HEK293 (cell line): ENCODE measurements around the gene PRKCA.

ENCODE experiments used
- CTCF ChIA-PET: fragments of 350-600 bp; formaldehyde crosslinking; extraction: SDS; loops from one replicate; lab custom pipeline; 2021; ENCODE audit warnings: antibody characterized with exemption; lab: Yijun Ruan, JAX
- POLR2A ChIA-PET: fragments of 300-600 bp; formaldehyde crosslinking; extraction: SDS; loops from one replicate; lab custom pipeline; 2020; ENCODE audit warnings: antibody characterized with exemption, inconsistent platforms; lab: Yijun Ruan, JAX
- H3K27ac ChIP-seq: fragments of 200-500 bp; sonication (Bioruptor generic); 2 replicates; pipeline ENCODE4 v1.5.1; 2014; ENCODE audit warnings: low read depth, low read length, control low read depth, inconsistent platforms; ENCODE audit errors: extremely low read depth
- H3K36me3 ChIP-seq, 2 experiments: fragments of 200-500 bp in 1 of 2; sonication (Bioruptor generic) in 1 of 2; 1 replicate in 1 of 2; 2 replicates in 1 of 2; pipeline ENCODE4 v1.5.1; 2014 to 2017; ENCODE audit warnings: inconsistent platforms in 2 of 2, low read length in 2 of 2; ENCODE audit not compliant: control insufficient read depth in 2 of 2, insufficient read depth in 1 of 2
- H3K4me1 ChIP-seq: fragments of 200-500 bp; sonication (Bioruptor generic); 2 replicates; pipeline ENCODE4 v1.5.1; 2014; ENCODE audit warnings: mild to moderate bottlenecking, low read length, inconsistent platforms; ENCODE audit not compliant: control insufficient read depth, insufficient read depth
- H3K4me3 ChIP-seq: 2 replicates; pipeline ENCODE4 v1.5.1; 2011; ENCODE audit warnings: low read depth, mild to moderate bottlenecking, control low read depth, low read length, moderate library complexity
- H3K9me3 ChIP-seq: fragments of 200-500 bp; sonication (Bioruptor generic); 2 replicates; pipeline ENCODE4 v1.5.1; 2014; ENCODE audit warnings: low read depth, low read length, inconsistent platforms; ENCODE audit not compliant: control insufficient read depth, insufficient read depth
- TCF7L2 ChIP-seq: IDR thresholded peaks from 2 replicates; pipeline ENCODE4 v1.6.1; 2011; ENCODE audit warnings: low read depth, mild to moderate bottlenecking, inconsistent platforms, low read length, moderate library complexity, borderline replicate concordance
- ZIC2 ChIP-seq: fragments of 450-650 bp; formaldehyde crosslinking; IDR thresholded peaks from 2 replicates; pipeline ENCODE4 v1.5.1; 2016; ENCODE audit warnings: missing biosample characterization, missing genetic modification characterization
- ZNF133 ChIP-seq: fragments of 450-650 bp; formaldehyde crosslinking; IDR thresholded peaks from 2 replicates; pipeline ENCODE4 v1.5.1; 2016; ENCODE audit warnings: missing biosample characterization, missing genetic modification characterization
- ZNF2 ChIP-seq: fragments of 450-650 bp; formaldehyde crosslinking; IDR thresholded peaks from 2 replicates; pipeline ENCODE4 v1.5.1; 2016; ENCODE audit warnings: missing biosample characterization, missing genetic modification characterization
- ZNF341 ChIP-seq: fragments of 450-650 bp; formaldehyde crosslinking; IDR thresholded peaks from 2 replicates; pipeline ENCODE4; 2016; ENCODE audit warnings: low read depth, missing biosample characterization, missing genetic modification characterization
- ZNF530 ChIP-seq: fragments of 450-650 bp; formaldehyde crosslinking; IDR thresholded peaks from 2 replicates; pipeline ENCODE4 v1.5.1; 2016; ENCODE audit warnings: low read depth, missing biosample characterization, missing genetic modification characterization
- ZNF596 ChIP-seq: fragments of 450-650 bp; IDR thresholded peaks from 2 replicates; pipeline ENCODE4 v1.5.0; 2018; ENCODE audit warnings: missing biosample characterization, mild to moderate bottlenecking, missing genetic modification characterization, moderate library complexity
- ZNF626 ChIP-seq: fragments of 450-650 bp; sonication (Bioruptor Pico); formaldehyde crosslinking; IDR thresholded peaks from 2 replicates; pipeline ENCODE4 v1.5.1; 2018; ENCODE audit warnings: missing biosample characterization, missing genetic modification characterization, inconsistent platforms
- ZNF707 ChIP-seq: fragments of 450-650 bp; formaldehyde crosslinking; IDR thresholded peaks from 2 replicates; pipeline ENCODE4 v1.5.1; 2016; ENCODE audit warnings: missing biosample characterization, missing genetic modification characterization
- ZXDB ChIP-seq: fragments of 450-650 bp; formaldehyde crosslinking; IDR thresholded peaks from 2 replicates; pipeline ENCODE4 v1.5.1; 2016; ENCODE audit warnings: missing biosample characterization, missing genetic modification characterization
- TF ChIP-seq, protein P1 (sequence below): fragments of 450-650 bp; formaldehyde crosslinking; IDR thresholded peaks from 2 replicates; pipeline ENCODE4 v1.5.1; 2017; ENCODE audit warnings: missing biosample characterization, missing genetic modification characterization
- TF ChIP-seq, protein P2 (sequence below): fragments of 450-650 bp; IDR thresholded peaks from 2 replicates; pipeline ENCODE4 v1.5.1; 2018; ENCODE audit warnings: missing biosample characterization, mild to moderate bottlenecking, missing genetic modification characterization
- TF ChIP-seq, protein P3 (sequence below): fragments of 450-650 bp; formaldehyde crosslinking; IDR thresholded peaks from 2 replicates; pipeline ENCODE4 v1.5.1; 2016; ENCODE audit warnings: missing biosample characterization, missing genetic modification characterization
- TF ChIP-seq, protein P4 (sequence below): fragments of 450-650 bp; formaldehyde crosslinking; IDR thresholded peaks from 2 replicates; pipeline ENCODE4 v1.5.1; 2017; ENCODE audit warnings: missing biosample characterization, missing genetic modification characterization
- TF ChIP-seq, protein P5 (sequence below): fragments of 450-650 bp; formaldehyde crosslinking; IDR thresholded peaks from 2 replicates; pipeline ENCODE4 v1.5.1; 2016; ENCODE audit warnings: missing biosample characterization, missing genetic modification characterization

PRKCA gene

DNA sequence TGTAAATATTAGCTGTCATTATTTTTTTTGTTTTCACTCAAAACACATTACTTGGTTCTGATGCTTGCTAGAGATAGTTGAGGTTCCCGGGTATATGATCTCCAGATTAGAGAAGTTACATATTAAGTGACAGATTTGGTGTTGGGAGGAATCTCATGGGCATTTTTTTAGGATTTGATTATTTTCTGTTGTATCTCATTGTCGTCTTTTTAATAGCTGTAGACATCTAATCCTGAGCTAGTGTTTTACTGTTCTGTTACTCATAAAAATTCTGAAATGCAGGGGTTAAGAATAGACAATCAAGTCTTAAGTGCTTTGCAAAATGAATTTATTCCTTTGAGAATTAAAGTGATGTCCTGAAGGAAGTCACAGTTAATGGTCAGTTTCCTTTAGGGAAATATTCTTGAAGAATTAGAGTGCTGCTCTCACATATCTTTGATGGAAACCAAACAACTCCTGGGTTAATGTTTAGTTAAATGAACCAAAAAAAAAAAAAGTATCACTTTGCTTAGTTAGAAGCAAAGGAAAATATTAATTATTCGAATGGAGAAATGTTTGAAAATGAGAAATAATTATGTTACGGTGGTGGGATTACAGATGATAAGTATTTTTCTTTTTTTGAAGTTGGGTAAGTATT is 280.8 kb downstream of the PRKCA start (continued):
- no peak for TF ChIP-seq TCF7L2
- no peak for TF ChIP-seq ZNF596 (tag by site-specific recombination)
- no peak for TF ChIP-seq ZNF2 (tag by site-specific recombination)

DNA sequence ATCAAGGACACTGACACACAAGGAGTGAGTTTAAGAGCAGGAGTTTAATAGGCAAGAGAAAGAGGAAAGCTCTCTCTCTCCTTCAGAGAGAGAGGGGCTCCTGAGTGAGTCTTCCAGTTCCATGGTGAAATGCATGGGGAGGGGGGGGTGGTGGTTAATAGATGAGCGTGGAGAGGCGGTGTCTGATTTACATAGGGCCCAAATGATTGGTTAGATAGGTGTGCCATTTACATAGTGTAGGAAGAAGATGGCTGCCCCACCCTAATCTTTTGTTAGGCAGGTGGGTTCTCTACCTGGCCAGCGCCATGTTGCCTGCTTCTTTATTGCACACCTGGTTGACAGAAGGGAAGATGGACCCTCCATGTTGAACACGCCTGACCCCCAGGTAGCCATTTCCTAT is 282.5 kb downstream of the PRKCA start:
- Histone ChIP-seq H3K4me1 (peaks cover 10% of the 10 kb centered on the region), H3K4me3 (no peak overlapping the region), H3K27ac (no peak overlapping the region), H3K36me3 (no peaks in the 10 kb centered on the region), H3K9me3 (no peaks in the 10 kb centered on the region; the same call in 1 of the 2 replicates)
- POLR2A ChIA-PET = no interaction called here
- TF ChIP-seq ZNF341 (tag by site-specific recombination) = no peak
- no peak for TF ChIP-seq ZNF133 (tag by site-specific recombination)
- TF ChIP-seq, protein P1, sequence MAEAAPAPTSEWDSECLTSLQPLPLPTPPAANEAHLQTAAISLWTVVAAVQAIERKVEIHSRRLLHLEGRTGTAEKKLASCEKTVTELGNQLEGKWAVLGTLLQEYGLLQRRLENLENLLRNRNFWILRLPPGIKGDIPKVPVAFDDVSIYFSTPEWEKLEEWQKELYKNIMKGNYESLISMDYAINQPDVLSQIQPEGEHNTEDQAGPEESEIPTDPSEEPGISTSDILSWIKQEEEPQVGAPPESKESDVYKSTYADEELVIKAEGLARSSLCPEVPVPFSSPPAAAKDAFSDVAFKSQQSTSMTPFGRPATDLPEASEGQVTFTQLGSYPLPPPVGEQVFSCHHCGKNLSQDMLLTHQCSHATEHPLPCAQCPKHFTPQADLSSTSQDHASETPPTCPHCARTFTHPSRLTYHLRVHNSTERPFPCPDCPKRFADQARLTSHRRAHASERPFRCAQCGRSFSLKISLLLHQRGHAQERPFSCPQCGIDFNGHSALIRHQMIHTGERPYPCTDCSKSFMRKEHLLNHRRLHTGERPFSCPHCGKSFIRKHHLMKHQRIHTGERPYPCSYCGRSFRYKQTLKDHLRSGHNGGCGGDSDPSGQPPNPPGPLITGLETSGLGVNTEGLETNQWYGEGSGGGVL (tag by site-specific recombination) = no peak
- TF ChIP-seq, protein P2, sequence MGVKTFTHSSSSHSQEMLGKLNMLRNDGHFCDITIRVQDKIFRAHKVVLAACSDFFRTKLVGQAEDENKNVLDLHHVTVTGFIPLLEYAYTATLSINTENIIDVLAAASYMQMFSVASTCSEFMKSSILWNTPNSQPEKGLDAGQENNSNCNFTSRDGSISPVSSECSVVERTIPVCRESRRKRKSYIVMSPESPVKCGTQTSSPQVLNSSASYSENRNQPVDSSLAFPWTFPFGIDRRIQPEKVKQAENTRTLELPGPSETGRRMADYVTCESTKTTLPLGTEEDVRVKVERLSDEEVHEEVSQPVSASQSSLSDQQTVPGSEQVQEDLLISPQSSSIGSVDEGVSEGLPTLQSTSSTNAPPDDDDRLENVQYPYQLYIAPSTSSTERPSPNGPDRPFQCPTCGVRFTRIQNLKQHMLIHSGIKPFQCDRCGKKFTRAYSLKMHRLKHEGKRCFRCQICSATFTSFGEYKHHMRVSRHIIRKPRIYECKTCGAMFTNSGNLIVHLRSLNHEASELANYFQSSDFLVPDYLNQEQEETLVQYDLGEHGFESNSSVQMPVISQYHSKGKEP (tag by site-specific recombination) = no peak
- TF ChIP-seq, protein P3, sequence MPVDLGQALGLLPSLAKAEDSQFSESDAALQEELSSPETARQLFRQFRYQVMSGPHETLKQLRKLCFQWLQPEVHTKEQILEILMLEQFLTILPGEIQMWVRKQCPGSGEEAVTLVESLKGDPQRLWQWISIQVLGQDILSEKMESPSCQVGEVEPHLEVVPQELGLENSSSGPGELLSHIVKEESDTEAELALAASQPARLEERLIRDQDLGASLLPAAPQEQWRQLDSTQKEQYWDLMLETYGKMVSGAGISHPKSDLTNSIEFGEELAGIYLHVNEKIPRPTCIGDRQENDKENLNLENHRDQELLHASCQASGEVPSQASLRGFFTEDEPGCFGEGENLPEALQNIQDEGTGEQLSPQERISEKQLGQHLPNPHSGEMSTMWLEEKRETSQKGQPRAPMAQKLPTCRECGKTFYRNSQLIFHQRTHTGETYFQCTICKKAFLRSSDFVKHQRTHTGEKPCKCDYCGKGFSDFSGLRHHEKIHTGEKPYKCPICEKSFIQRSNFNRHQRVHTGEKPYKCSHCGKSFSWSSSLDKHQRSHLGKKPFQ (tag by site-specific recombination) = no peak
- TF ChIP-seq ZIC2 (tag by site-specific recombination) = no peak
- no peak for TF ChIP-seq ZNF626
- TF ChIP-seq ZXDB = no peak
- no peak for TF ChIP-seq ZNF530 (tag by site-specific recombination)
- TF ChIP-seq, protein P4, sequence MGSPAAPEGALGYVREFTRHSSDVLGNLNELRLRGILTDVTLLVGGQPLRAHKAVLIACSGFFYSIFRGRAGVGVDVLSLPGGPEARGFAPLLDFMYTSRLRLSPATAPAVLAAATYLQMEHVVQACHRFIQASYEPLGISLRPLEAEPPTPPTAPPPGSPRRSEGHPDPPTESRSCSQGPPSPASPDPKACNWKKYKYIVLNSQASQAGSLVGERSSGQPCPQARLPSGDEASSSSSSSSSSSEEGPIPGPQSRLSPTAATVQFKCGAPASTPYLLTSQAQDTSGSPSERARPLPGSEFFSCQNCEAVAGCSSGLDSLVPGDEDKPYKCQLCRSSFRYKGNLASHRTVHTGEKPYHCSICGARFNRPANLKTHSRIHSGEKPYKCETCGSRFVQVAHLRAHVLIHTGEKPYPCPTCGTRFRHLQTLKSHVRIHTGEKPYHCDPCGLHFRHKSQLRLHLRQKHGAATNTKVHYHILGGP (tag by site-specific recombination) = no peak
- no peak for TF ChIP-seq ZNF707 (tag by site-specific recombination)
- TF ChIP-seq, protein P5, sequence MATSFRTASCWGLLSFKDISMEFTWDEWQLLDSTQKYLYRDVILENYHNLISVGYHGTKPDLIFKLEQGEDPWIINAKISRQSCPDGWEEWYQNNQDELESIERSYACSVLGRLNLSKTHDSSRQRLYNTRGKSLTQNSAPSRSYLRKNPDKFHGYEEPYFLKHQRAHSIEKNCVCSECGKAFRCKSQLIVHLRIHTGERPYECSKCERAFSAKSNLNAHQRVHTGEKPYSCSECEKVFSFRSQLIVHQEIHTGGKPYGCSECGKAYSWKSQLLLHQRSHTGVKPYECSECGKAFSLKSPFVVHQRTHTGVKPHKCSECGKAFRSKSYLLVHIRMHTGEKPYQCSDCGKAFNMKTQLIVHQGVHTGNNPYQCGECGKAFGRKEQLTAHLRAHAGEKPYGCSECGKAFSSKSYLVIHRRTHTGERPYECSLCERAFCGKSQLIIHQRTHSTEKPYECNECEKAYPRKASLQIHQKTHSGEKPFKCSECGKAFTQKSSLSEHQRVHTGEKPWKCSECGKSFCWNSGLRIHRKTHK (tag by site-specific recombination) = no peak
- CTCF ChIA-PET = interaction anchor here (0.6 kb wide), 2 partner anchors 14 to 18 kb away, joined by 3 read pairs; no protein-coding TSS in a partner anchor
